Stomach smooth muscle (tissue), 2 donors: ENCODE data around the gene SPECC1L.
A peak's percentile ranks its signal among the peaks of the same experiment; 100 is the strongest.

Experiments used
- H3K27ac ChIP-seq: one replicate; pipeline ENCODE4 v1.7.0; 2013; ENCODE audit warnings: mild to moderate bottlenecking, low read length, inconsistent platforms
- H3K27me3 ChIP-seq, 2 donors: one replicate each; pipeline ENCODE4 v1.7.0; 2013; ENCODE audit warnings: low read length in 2 of 2; ENCODE audit not compliant: insufficient read depth in 2 of 2, control insufficient read depth in 1 of 2
- H3K36me3 ChIP-seq, 2 donors: one replicate each; pipeline ENCODE4 v1.7.0; 2013; ENCODE audit warnings: low read length in 2 of 2; ENCODE audit not compliant: control insufficient read depth in 2 of 2, insufficient read depth in 2 of 2
- H3K4me1 ChIP-seq: one replicate; pipeline ENCODE4 v1.7.0; 2013; ENCODE audit warnings: low read length; ENCODE audit not compliant: control insufficient read depth, insufficient read depth
- H3K4me3 ChIP-seq, 2 donors: one replicate each; pipeline ENCODE4 v1.7.0; 2013; ENCODE audit warnings: low read length in 2 of 2
- H3K9ac ChIP-seq, 2 donors: one replicate each; pipeline ENCODE4 v1.7.0; 2013; ENCODE audit warnings: low read length in 2 of 2, mild to moderate bottlenecking in 1 of 2
- H3K9me3 ChIP-seq, 2 donors: one replicate each; pipeline ENCODE4 v1.7.0; 2013; ENCODE audit warnings: low read length in 2 of 2; ENCODE audit not compliant: control insufficient read depth in 2 of 2
- donor health status: healthy.
- donor health status: Pancreatic carcinoma.

The SPECC1L gene

DNA sequence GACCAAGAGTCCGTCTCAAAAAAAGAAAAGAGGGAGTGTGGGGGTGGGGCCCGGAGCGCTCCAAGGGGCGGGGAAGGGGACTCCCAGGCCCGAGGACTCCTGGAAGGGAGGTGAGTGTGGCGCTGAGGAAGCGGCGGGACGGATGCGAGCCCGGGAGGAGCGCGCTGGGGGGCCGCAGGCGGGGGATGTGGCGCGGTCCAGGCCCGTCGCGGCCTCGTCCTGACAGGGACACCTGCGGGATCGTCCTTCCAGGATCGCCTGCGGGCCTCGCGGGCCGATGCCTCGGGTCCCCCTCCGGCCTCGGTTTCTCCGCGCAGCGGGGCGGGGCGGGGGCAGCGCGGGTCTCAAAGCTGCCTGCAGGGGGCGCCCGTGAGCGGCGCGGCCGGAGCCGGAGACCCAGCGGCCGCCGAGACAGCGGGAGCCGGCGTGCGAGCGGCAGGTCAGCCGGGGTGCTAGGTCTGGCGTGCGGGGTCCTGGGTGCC, 152.9 kb downstream of the SPECC1L start:
- Histone ChIP-seq H3K27me3 (peaks cover 6 to 14% of the 10 kb centered on the region in 2 donors), H3K4me1 (peaks cover 25% of the 10 kb centered on the region), H3K27ac (no peak overlapping the region), H3K9ac (no peak overlapping the region), H3K36me3 (no peaks in the 10 kb centered on the region), H3K9me3 (no peaks in the 10 kb centered on the region), H3K4me3 (peak overlapping the region in 1 of 2 donors; percentile 74)

DNA sequence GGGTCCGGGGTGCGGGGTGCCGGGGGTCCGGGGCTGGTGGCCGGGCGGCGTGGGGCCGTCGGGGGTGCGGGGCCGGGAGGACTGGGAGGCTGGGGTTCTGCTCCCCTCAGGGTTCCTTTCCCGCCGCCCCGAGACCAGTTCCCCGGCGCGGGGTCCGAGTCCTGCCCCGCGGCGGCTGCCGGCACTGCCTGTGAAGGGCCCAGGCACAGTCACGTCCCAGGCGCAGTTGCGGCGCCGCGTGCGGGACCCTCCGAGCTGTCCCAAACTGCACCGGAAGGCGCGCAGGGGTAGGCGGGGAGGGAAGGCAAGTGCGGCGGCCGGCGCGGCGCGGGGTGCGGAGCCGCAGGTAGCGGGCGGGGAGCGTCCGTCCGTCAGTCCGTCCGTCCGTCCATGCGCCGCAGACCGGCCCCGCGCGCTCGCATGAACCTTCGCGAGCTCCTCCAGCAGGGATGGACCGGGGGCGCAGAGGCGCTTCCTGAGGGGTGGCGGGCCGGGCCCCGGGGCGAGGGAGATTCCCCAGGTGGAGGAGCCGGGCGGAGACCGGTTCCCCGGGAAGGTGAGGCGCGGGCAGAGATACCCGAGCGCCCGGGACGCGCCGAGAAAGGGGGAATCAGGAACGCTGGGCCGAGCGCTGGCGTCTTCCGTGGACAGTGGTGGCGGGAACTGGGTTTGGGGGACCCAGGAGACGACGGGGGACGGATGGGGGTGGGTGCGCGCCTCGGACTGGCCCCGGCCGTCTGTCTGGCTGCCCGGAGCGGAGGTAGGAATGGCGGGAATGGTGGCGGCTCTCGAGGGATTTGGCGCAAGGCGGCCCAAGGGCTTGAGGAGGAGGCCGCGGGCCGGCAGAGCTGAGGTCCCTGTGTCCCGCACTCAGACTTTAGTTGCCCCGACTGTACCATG, 153.6 kb downstream of the SPECC1L start:
- Histone ChIP-seq H3K9ac (no peak overlapping the region), H3K9me3 (no peaks in the 10 kb centered on the region), H3K27me3 (peaks cover 6 to 14% of the 10 kb centered on the region in 2 donors), H3K27ac (no peak overlapping the region), H3K36me3 (no peaks in the 10 kb centered on the region), H3K4me1 (peaks cover 25% of the 10 kb centered on the region), H3K4me3 (peak overlapping the region; percentile 53 to 74)

DNA sequence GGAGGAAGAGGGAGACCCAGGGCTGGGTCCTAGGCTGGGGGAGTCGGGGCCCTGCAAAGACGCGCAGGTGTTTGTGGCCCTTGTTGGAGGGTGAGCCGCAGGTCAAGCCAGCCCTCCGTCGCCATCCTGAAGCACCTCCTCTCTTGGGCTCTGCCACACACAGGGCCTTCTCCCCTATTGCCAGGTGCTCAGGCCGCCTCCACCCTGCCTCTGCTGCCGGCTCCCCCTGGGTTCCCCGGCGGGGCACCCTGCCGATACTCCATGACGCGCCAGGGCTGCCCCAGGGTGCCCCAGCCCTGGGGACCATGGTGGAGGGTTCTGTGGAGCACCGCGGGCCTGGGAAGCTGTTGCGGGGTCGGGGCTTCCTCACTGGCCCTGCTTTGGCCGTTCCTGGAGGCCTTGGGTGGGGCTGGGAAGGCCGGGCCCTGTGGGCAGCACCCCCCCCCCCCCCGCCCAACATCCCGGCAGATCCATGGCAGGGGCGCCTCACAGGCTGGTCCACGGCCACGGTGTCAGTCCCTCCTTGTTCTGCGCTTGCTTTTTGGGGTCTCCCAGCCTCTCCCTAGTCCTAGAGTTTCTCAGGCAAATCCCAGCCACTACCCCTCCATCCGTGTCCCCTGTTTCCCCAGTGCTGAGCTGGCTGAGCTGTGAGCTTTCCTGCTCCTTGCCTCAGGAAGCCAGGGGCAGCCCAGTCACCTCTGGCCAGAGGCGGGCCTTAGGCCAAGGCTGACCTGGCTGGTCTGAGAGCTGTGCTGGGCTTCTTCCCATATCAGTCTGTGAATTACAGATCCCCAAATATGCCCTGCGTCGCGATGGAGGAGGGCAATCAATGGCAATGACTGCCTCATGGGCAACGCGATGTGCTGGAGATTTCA, 154.5 kb downstream of the SPECC1L start:
- H3K36me3 ChIP-seq = no peaks in the 10 kb centered on the region
- peaks cover 6 to 14% of the 10 kb centered on the region in 2 donors for H3K27me3 ChIP-seq
- peaks cover 33% of the 10 kb centered on the region for H3K4me1 ChIP-seq
- no peaks in the 10 kb centered on the region for H3K9me3 ChIP-seq
- H3K27ac ChIP-seq = no peak overlapping the region
- peak overlapping the region in 1 of 2 donors; percentile 74 for H3K4me3 ChIP-seq
- H3K9ac ChIP-seq = no peak overlapping the region

DNA sequence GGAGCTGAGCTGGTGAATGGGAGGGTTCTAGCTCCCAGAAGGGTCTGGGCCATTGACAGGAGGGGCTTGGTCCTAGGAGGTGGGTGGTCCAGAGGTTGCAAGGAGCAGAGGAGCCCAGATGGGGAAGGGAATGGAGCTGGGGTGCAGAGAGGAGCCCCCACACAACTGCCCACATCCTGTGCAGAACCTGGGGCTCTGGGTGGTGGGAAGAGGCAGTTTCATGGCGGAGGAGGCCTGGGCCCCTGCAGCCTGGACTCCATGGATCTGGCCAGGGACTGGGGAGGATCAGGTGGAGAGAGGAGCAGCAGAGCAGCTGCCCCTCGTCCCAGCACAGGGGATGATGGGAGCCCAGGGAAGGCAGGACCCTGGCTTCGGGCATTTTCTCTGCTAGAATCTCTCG, 155.8 kb downstream of the SPECC1L start:
- Histone ChIP-seq H3K9me3 (no peaks in the 10 kb centered on the region), H3K9ac (no peak overlapping the region), H3K4me3 (no peak overlapping the region), H3K36me3 (no peaks in the 10 kb centered on the region), H3K27ac (no peak overlapping the region), H3K4me1 (peaks cover 41% of the 10 kb centered on the region), H3K27me3 (peaks cover 6 to 14% of the 10 kb centered on the region in 2 donors)

- Histone ChIP-seq H3K9ac (no peak overlapping the region), H3K9me3 (no peaks in the 10 kb centered on the region), H3K27me3 (peaks cover 6 to 11% of the 10 kb centered on the region in 2 donors), H3K36me3 (no peaks in the 10 kb centered on the region), H3K4me1 (peaks cover 43% of the 10 kb centered on the region), H3K27ac (no peak overlapping the region), H3K4me3 (no peak overlapping the region)
These were observed 156.3 kb downstream of the SPECC1L start for GRCh38 chr22:24426851-24427499.

GRCh38 chr22:24427500-24428164, 157.0 kb downstream of the SPECC1L start, which contains the start of gene ADORA2A:
ADORA2A (plus strand) TSS chr22:24427599; CDS start chr22:24433405, 5,806 bp downstream.
- H3K9ac ChIP-seq = no peak within 1 kb of the TSS
- H3K4me1 ChIP-seq = peaks cover 44% of the 10 kb centered on the region
- H3K4me3 ChIP-seq = no peak within 1 kb of the TSS
- H3K27me3 ChIP-seq = peaks cover 6 to 11% of the 10 kb centered on the region in 2 donors
- H3K36me3 ChIP-seq = no peaks in the 10 kb centered on the region
- H3K27ac ChIP-seq = no peak within 1 kb of the TSS
- H3K9me3 ChIP-seq = no peaks in the 10 kb centered on the region

DNA sequence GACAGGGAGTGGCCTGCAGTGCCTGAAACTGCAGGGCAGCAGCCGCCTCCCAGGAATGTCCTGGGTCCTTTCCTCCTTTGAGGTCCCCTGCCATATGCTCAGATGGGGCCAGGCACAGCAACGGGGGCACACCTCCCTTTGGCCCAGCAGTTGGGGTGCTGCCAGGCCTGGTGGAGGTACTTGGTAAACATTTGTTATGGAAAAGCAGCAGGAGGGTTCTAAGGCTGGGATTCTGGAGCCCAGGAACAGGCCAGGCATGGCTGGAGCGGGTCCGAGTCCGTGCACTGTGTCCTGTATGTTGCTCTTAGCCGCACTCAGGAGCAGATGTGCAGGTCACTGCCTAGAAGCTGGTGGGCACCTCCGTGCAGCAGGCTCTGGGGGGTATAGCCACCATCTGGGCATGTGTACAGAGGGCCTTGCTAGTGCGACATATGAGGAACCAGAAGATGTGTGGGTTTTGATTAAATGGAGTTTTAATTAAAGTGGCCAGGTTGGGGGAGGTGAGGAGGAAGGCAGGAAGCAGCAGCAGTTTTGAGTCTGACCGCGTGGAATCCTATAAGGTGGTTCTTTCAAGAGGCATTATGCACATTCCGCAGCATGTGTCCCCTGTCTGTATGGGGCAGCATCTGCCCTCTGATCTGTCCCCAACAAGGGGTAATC, 158.2 kb downstream of the SPECC1L start:
- no peaks in the 10 kb centered on the region for H3K9me3 ChIP-seq
- peaks cover 6 to 11% of the 10 kb centered on the region in 2 donors for H3K27me3 ChIP-seq
- peaks cover 53% of the 10 kb centered on the region for H3K4me1 ChIP-seq
- no peak overlapping the region for H3K27ac ChIP-seq
- H3K4me3 ChIP-seq = no peak overlapping the region
- no peak overlapping the region for H3K9ac ChIP-seq
- H3K36me3 ChIP-seq = no peaks in the 10 kb centered on the region

DNA sequence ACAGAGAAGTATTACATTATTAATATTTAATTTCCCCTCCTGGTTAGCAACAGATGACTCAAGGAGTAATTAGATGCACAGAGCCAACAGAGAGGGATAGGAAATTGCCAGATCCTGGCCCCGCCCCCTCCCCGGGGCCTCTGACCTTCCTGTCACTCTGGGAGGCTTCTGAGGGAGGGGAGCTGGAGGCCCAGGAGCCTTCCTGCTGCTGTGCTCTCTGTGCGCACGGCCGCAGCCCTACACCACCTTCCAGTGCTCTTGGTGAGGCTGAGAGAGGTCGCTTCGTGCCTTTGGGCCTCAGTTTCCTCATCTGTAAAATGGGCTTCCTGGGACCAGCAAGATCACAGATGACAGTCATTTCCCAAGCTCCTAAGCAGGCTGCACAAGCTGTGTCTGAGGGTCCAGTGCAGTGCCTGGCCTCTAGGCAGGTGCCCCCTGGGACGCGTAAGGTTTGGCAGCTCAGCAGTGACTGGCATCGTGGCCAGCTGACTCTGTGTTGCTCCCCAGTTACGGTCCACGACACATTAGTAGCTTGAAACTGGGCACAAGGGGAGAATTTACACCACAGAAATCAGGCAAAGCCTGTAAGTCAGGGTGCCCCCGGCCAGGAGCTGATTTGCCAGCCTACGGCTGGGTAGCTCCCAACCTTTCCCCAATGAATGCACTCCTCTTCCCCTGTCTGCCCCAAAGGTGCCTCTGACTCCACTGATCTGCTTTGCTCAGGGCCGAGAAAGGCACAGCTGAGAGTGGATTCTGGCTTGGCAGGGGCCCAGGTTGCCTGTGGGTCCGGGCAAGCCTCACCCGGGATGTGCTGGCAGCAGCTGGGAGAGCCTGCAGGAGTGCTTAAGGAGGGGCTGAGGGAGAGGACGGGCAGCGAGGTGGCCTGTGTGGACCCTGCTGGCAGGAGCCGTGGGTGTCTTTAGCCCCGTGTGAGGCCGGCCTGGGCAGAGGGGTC, 159.1 kb downstream of the SPECC1L start:
- no peak overlapping the region for H3K4me3 ChIP-seq
- H3K4me1 ChIP-seq = peaks cover 53% of the 10 kb centered on the region

More for the DNA sequence above, 159.1 kb downstream of the SPECC1L start:
- Histone ChIP-seq H3K27ac (no peak overlapping the region), H3K27me3 (peaks cover 3 to 5% of the 10 kb centered on the region in 2 donors), H3K9ac (no peak overlapping the region), H3K36me3 (no peaks in the 10 kb centered on the region), H3K9me3 (no peaks in the 10 kb centered on the region)
